ENCODE results near the gene NRCAM.

NRCAM gene

DNA sequence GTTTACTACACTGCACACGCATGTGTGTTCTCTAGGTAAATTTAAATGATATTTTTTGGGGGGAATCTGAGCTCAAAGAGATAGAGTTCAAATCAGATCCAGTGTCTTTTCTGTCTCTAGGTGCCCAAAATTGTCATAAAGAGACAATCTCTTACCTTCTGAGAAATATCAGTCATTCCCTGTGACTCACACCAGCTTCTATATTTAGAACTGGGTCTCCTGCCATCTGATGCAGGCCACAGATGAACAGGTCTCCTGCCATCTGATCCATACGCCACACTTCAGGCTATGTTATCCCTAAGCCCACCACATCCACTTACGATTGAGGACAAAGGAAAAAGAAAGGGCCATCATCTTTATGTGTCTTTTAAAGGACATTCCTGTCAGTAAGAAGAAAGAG is 189.7 kb downstream of the NRCAM start (continued):
- TF ChIP-seq, protein P1, sequence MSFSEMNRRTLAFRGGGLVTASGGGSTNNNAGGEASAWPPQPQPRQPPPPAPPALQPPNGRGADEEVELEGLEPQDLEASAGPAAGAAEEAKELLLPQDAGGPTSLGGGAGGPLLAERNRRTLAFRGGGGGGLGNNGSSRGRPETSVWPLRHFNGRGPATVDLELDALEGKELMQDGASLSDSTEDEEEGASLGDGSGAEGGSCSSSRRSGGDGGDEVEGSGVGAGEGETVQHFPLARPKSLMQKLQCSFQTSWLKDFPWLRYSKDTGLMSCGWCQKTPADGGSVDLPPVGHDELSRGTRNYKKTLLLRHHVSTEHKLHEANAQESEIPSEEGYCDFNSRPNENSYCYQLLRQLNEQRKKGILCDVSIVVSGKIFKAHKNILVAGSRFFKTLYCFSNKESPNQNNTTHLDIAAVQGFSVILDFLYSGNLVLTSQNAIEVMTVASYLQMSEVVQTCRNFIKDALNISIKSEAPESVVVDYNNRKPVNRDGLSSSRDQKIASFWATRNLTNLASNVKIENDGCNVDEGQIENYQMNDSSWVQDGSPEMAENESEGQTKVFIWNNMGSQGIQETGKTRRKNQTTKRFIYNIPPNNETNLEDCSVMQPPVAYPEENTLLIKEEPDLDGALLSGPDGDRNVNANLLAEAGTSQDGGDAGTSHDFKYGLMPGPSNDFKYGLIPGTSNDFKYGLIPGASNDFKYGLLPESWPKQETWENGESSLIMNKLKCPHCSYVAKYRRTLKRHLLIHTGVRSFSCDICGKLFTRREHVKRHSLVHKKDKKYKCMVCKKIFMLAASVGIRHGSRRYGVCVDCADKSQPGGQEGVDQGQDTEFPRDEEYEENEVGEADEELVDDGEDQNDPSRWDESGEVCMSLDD (tag by site-specific recombination; IDR thresholded peaks at IDR 0.05) = no peak
- TF ChIP-seq FEZF1 (tag by site-specific recombination; IDR thresholded peaks at IDR 0.05) (no peak), ZNF658 (tag by site-specific recombination; IDR thresholded peaks at IDR 0.05) (no peak), ZNF184 (tag by site-specific recombination; IDR thresholded peaks at IDR 0.05) (no peak)

DNA sequence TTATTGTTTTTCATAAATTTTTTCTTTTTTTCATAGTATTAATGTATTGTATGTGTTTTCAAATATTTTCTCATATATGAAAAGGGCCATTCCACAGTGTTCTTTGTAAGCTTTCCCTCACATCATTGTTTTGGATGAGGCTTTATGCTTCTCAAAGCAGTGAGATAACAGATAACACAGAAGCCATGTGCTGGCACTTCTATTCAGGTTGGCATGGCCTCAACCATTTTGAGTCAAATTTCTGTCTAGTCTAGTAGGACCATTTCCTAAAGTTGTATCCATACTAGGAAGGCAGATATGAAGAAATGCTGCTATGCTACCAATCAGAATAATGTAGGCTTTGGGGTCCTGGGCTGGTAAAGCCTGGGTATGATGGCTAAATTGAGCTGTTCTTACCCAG is 190.2 kb downstream of the NRCAM start:
- no peaks in the 10 kb centered on the region for H3K9me3 ChIP-seq (ENCODE audit: control insufficient read depth, insufficient read depth, low read depth, low read length)
- ChIA-PET CTCF (interaction anchor here (0.6 to 1.0 kb wide), 2 partner anchors 21 to 231 kb away, joined by 3 read pairs; no protein-coding TSS in a partner anchor), POLR2A (no interaction called here)
- no peak overlapping the region for H3K4me3 ChIP-seq (ENCODE audit: low read depth, low read length)
- no peaks in the 10 kb centered on the region for H3K4me1 ChIP-seq (ENCODE audit: control insufficient read depth, insufficient read depth, low read length)
- no peaks in the 10 kb centered on the region for H3K36me3 ChIP-seq (ENCODE audit: control insufficient read depth in 2 of 2, insufficient read depth in 1 of 2, low read length in 2 of 2)
- TF ChIP-seq GLI4 (tag by site-specific recombination; IDR thresholded peaks at IDR 0.05) (no peak), ZNF239 (tag by site-specific recombination; IDR thresholded peaks at IDR 0.05) (no peak), ZNF777 (tag by site-specific recombination; IDR thresholded peaks at IDR 0.05; ENCODE audit: borderline replicate concordance) (no peak), ZNF157 (tag by site-specific recombination; IDR thresholded peaks at IDR 0.05) (no peak), ZNF626 (tag by site-specific recombination; IDR thresholded peaks at IDR 0.05) (no peak), ZFP3 (tag by site-specific recombination; IDR thresholded peaks at IDR 0.05; ENCODE audit: low read depth) (no peak), ZBTB48 (tag by site-specific recombination; IDR thresholded peaks at IDR 0.05) (no peak), ZBTB1 (tag by site-specific recombination; IDR thresholded peaks at IDR 0.05) (no peak), ZSCAN23 (tag by site-specific recombination; IDR thresholded peaks at IDR 0.05) (no peak), ZNF585B (tag by site-specific recombination; IDR thresholded peaks at IDR 0.05) (no peak), GLIS2 (tag by site-specific recombination; IDR thresholded peaks at IDR 0.05) (no peak), KLF1 (tag by site-specific recombination; IDR thresholded peaks at IDR 0.05) (no peak), ZNF830 (tag by site-specific recombination; IDR thresholded peaks at IDR 0.05; ENCODE audit: low read depth) (no peak)
- TF ChIP-seq, protein P2, sequence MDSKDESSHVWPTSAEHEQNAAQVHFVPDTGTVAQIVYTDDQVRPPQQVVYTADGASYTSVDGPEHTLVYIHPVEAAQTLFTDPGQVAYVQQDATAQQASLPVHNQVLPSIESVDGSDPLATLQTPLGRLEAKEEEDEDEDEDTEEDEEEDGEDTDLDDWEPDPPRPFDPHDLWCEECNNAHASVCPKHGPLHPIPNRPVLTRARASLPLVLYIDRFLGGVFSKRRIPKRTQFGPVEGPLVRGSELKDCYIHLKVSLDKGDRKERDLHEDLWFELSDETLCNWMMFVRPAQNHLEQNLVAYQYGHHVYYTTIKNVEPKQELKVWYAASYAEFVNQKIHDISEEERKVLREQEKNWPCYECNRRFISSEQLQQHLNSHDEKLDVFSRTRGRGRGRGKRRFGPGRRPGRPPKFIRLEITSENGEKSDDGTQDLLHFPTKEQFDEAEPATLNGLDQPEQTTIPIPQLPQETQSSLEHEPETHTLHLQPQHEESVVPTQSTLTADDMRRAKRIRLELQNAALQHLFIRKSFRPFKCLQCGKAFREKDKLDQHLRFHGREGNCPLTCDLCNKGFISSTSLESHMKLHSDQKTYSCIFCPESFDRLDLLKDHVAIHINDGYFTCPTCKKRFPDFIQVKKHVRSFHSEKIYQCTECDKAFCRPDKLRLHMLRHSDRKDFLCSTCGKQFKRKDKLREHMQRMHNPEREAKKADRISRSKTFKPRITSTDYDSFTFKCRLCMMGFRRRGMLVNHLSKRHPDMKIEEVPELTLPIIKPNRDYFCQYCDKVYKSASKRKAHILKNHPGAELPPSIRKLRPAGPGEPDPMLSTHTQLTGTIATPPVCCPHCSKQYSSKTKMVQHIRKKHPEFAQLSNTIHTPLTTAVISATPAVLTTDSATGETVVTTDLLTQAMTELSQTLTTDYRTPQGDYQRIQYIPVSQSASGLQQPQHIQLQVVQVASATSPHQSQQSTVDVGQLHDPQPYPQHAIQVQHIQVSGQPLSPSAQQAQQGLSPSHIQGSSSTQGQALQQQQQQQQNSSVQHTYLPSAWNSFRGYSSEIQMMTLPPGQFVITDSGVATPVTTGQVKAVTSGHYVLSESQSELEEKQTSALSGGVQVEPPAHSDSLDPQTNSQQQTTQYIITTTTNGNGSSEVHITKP (tag by site-specific recombination; IDR thresholded peaks at IDR 0.05) = no peak
- TF ChIP-seq, protein P3, sequence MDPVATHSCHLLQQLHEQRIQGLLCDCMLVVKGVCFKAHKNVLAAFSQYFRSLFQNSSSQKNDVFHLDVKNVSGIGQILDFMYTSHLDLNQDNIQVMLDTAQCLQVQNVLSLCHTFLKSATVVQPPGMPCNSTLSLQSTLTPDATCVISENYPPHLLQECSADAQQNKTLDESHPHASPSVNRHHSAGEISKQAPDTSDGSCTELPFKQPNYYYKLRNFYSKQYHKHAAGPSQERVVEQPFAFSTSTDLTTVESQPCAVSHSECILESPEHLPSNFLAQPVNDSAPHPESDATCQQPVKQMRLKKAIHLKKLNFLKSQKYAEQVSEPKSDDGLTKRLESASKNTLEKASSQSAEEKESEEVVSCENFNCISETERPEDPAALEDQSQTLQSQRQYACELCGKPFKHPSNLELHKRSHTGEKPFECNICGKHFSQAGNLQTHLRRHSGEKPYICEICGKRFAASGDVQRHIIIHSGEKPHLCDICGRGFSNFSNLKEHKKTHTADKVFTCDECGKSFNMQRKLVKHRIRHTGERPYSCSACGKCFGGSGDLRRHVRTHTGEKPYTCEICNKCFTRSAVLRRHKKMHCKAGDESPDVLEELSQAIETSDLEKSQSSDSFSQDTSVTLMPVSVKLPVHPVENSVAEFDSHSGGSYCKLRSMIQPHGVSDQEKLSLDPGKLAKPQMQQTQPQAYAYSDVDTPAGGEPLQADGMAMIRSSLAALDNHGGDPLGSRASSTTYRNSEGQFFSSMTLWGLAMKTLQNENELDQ (tag by site-specific recombination; IDR thresholded peaks at IDR 0.05; ENCODE audit: low read depth) = no peak
- TF ChIP-seq, protein P4, sequence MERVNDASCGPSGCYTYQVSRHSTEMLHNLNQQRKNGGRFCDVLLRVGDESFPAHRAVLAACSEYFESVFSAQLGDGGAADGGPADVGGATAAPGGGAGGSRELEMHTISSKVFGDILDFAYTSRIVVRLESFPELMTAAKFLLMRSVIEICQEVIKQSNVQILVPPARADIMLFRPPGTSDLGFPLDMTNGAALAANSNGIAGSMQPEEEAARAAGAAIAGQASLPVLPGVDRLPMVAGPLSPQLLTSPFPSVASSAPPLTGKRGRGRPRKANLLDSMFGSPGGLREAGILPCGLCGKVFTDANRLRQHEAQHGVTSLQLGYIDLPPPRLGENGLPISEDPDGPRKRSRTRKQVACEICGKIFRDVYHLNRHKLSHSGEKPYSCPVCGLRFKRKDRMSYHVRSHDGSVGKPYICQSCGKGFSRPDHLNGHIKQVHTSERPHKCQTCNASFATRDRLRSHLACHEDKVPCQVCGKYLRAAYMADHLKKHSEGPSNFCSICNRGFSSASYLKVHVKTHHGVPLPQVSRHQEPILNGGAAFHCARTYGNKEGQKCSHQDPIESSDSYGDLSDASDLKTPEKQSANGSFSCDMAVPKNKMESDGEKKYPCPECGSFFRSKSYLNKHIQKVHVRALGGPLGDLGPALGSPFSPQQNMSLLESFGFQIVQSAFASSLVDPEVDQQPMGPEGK (tag by site-specific recombination; IDR thresholded peaks at IDR 0.05) = no peak
- TF ChIP-seq, protein P5, sequence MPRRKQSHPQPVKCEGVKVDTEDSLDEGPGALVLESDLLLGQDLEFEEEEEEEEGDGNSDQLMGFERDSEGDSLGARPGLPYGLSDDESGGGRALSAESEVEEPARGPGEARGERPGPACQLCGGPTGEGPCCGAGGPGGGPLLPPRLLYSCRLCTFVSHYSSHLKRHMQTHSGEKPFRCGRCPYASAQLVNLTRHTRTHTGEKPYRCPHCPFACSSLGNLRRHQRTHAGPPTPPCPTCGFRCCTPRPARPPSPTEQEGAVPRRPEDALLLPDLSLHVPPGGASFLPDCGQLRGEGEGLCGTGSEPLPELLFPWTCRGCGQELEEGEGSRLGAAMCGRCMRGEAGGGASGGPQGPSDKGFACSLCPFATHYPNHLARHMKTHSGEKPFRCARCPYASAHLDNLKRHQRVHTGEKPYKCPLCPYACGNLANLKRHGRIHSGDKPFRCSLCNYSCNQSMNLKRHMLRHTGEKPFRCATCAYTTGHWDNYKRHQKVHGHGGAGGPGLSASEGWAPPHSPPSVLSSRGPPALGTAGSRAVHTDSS (tag by site-specific recombination; IDR thresholded peaks at IDR 0.05) = no peak
- H3K27ac ChIP-seq (ENCODE audit: extremely low read depth, low read depth, low read length) = no peak overlapping the region
